Measurements from ENCODE around the gene SLC7A8.

Gene SLC7A8

DNA sequence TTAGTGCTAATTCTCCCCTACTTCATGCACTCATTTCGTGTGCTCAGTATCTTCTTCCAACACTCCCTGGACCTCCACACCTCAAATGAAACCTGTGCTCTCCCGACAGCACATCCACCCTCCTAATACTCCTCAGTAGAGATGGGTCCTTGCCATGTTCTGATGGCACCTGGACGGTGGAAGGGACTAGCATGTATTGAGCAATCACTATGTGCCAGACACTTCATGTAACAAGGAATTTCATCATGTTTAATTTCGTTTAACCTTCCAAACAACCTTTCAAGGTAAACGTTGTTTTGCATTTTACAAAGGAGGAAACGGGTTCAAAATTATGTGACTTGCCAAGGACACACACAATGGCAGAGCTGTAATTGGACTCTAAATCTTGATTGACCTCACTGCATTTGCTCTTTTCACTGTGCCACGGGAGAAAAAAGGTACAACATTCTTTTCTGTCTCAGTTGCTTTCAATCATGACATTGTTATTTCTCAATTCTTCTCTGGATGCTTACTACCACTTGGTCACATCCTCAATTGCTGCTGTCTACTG, 12.2 kb upstream of the SLC7A8 start:
- H3K4me1 ChIP-seq (ENCODE audit: insufficient read depth, insufficient read length) = no peaks in the 10 kb centered on the region
- H3K9me3 ChIP-seq (ENCODE audit: insufficient read depth, low read length) = no peaks in the 10 kb centered on the region
- H3K27me3 ChIP-seq (ENCODE audit: insufficient read depth, insufficient read length) = no peaks in the 10 kb centered on the region
- no peak for TF ChIP-seq ZNF274 (IDR thresholded peaks at IDR 0.05; ENCODE audit: low read depth, low read length)
- TF ChIP-seq SUZ12 (IDR thresholded peaks at IDR 0.05; ENCODE audit: extremely low read depth, insufficient read depth, insufficient read length) = no peak
- no peak for TF ChIP-seq YY1 (IDR thresholded peaks at IDR 0.05; ENCODE audit: insufficient read depth, insufficient read length)
- H3K9ac ChIP-seq (ENCODE audit: insufficient read length, low read depth) = no peak overlapping the region
- no peak for DNase-seq (ENCODE audit: low read depth, low spot score)
- H3K4me3 ChIP-seq (ENCODE audit: insufficient read length, low read depth) = no peak overlapping the region
- no peaks in the 10 kb centered on the region for H3K36me3 ChIP-seq (ENCODE audit: insufficient read depth, insufficient read length, low read length)

DNA sequence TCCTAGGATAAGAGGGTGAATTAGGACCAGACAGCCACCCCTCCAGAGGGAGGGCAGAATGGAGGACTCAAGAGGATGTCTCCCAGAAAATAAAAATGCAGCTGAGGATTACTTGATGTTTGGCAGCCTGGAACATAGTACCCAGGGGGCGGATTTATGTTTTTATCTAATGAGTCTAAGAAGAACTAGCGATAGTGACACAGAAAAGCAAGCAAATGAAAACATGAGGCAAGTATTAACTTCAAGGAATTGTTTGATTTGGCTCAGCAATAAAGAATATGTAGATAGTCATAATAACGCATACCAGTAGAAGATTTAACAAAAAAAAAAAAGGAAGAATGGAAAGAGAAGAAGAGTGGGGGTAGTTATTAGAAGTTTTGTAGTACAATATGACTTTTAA, 10.0 kb upstream of the SLC7A8 start:
- no peak overlapping the region for H3K4me3 ChIP-seq (ENCODE audit: insufficient read length, low read depth)
- no peak for TF ChIP-seq ZNF274 (IDR thresholded peaks at IDR 0.05; ENCODE audit: low read depth, low read length)
- no peak for TF ChIP-seq SUZ12 (IDR thresholded peaks at IDR 0.05; ENCODE audit: extremely low read depth, insufficient read depth, insufficient read length)
- TF ChIP-seq YY1 (IDR thresholded peaks at IDR 0.05; ENCODE audit: insufficient read depth, insufficient read length) = no peak
- no peak overlapping the region for H3K9ac ChIP-seq (ENCODE audit: insufficient read length, low read depth)
- H3K4me1 ChIP-seq (ENCODE audit: insufficient read depth, insufficient read length) = no peaks in the 10 kb centered on the region
- H3K9me3 ChIP-seq (ENCODE audit: insufficient read depth, low read length) = no peaks in the 10 kb centered on the region
- H3K27me3 ChIP-seq (ENCODE audit: insufficient read depth, insufficient read length) = no peaks in the 10 kb centered on the region
- H3K36me3 ChIP-seq (ENCODE audit: insufficient read depth, insufficient read length, low read length) = no peaks in the 10 kb centered on the region
- no peak for DNase-seq (ENCODE audit: low read depth, low spot score)

DNA sequence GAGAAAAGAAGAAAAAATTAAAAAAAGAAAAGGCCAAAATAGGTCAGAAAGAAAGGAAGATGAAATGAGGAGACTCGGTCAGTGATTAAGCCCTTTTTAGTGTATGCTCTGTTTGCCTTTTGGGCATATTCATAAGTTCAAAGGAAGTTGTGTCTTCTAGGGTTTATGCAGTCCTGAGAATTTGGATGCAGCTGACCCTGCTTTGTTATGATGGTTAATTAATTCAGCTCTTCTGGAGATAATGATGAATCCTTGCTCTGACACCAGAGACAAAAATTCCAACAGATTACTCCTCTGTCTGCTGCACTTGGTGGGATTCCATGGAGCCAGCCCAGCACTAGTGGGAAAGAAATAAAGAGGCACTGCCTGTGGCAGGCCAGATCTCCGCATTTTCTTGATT, 4.5 kb upstream of the SLC7A8 start:
- Histone ChIP-seq H3K4me3 (ENCODE audit: insufficient read length, low read depth) (no peak overlapping the region), H3K36me3 (ENCODE audit: insufficient read depth, insufficient read length, low read length) (no peaks in the 10 kb centered on the region), H3K4me1 (ENCODE audit: insufficient read depth, insufficient read length) (no peaks in the 10 kb centered on the region), H3K9ac (ENCODE audit: insufficient read length, low read depth) (no peak overlapping the region), H3K27me3 (ENCODE audit: insufficient read depth, insufficient read length) (no peaks in the 10 kb centered on the region), H3K9me3 (ENCODE audit: insufficient read depth, low read length) (no peaks in the 10 kb centered on the region)
- TF ChIP-seq YY1 (IDR thresholded peaks at IDR 0.05; ENCODE audit: insufficient read depth, insufficient read length) (no peak), SUZ12 (IDR thresholded peaks at IDR 0.05; ENCODE audit: extremely low read depth, insufficient read depth, insufficient read length) (no peak), ZNF274 (IDR thresholded peaks at IDR 0.05; ENCODE audit: low read depth, low read length) (no peak)
- no peak for DNase-seq (ENCODE audit: low read depth, low spot score)

DNA sequence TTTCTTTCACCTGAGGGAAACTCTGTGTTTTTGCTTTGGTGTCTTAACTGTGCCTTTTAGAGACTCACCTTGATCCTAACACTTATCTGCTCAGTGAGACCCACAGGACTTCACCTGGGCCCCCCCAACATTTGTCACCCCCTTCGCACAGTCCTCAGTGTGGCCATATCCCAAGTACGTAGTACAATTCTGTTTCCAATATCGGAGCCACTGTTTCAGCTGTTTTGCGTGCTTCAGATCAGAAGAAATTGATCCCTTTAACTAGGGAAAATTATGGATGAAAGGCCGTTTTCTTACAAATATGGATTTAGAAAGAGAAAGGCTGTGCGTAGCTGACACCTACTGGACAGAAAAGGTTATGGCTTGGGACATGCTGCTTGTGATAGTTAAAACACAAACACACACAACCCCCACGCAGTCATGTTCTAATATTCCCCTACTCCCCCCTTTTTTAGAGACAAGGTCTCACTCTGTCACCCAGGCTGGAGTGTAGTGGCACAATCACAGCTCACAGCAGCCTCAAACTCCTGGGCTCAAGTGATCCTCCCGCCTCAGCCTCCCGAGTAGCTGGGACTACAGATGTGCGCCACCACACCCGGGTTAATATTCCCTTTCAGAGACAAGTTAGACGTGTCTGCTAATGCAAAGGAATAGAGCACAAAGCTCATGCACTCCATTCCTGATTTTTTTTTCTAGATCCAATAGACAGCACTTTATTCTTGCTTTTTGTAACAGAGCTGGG, 3.6 kb upstream of the SLC7A8 start:
- Histone ChIP-seq H3K27me3 (ENCODE audit: insufficient read depth, insufficient read length) (no peaks in the 10 kb centered on the region), H3K36me3 (ENCODE audit: insufficient read depth, insufficient read length, low read length) (no peaks in the 10 kb centered on the region), H3K9ac (ENCODE audit: insufficient read length, low read depth) (no peak overlapping the region), H3K4me3 (ENCODE audit: insufficient read length, low read depth) (no peak overlapping the region), H3K9me3 (ENCODE audit: insufficient read depth, low read length) (no peaks in the 10 kb centered on the region), H3K4me1 (ENCODE audit: insufficient read depth, insufficient read length) (no peaks in the 10 kb centered on the region)
- no peak for DNase-seq (ENCODE audit: low read depth, low spot score)
- TF ChIP-seq SUZ12 (IDR thresholded peaks at IDR 0.05; ENCODE audit: extremely low read depth, insufficient read depth, insufficient read length) = no peak
- no peak for TF ChIP-seq YY1 (IDR thresholded peaks at IDR 0.05; ENCODE audit: insufficient read depth, insufficient read length)
- TF ChIP-seq ZNF274 (IDR thresholded peaks at IDR 0.05; ENCODE audit: low read depth, low read length) = no peak

DNA sequence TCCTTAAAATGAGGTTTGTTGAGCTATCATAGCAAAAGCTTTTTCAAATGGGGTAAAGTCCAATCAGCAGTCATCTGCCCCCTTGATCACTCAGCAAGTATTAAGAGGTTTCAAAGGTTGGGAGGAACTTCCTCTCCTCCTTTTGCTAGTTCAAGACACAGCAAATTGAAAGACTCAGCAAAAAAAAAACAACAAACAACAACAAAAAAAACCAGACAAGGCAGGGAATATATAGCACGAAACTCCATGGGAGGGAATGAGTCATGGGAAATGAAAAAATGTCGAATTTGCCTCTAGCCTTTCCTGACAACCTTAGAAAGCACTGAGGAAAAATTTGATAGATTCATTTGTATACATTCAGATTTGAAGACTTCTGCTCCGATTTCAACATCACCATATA, 1.6 kb upstream of the SLC7A8 start:
- Histone ChIP-seq H3K4me3 (ENCODE audit: insufficient read length, low read depth) (no peak overlapping the region), H3K9ac (ENCODE audit: insufficient read length, low read depth) (no peak overlapping the region), H3K4me1 (ENCODE audit: insufficient read depth, insufficient read length) (no peaks in the 10 kb centered on the region), H3K27me3 (ENCODE audit: insufficient read depth, insufficient read length) (no peaks in the 10 kb centered on the region), H3K9me3 (ENCODE audit: insufficient read depth, low read length) (no peaks in the 10 kb centered on the region), H3K36me3 (ENCODE audit: insufficient read depth, insufficient read length, low read length) (no peaks in the 10 kb centered on the region)
- TF ChIP-seq SUZ12 (IDR thresholded peaks at IDR 0.05; ENCODE audit: extremely low read depth, insufficient read depth, insufficient read length) = no peak
- DNase-seq (ENCODE audit: low read depth, low spot score) = no peak

DNA sequence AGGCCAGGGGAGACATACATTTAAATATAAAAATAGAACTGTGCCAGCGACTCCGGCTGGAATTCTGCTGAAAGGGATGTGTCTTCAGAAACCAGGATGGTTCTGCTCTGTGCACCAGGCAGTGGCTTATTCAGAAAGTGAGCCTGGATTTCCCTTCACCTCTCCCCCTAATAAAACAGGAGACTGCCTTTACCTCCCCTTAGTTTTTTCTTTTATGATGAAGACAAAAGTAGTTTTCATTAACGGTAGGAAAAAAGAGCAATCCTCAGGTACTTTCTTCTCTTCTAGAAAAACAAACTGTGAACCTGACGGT, 346 bp downstream of the SLC7A8 start:
- H3K9me3 ChIP-seq (ENCODE audit: insufficient read depth, low read length) = no peaks in the 10 kb centered on the region
- H3K4me3 ChIP-seq (ENCODE audit: insufficient read length, low read depth) = peak overlapping the region; percentile 61
- DNase-seq (ENCODE audit: low read depth, low spot score) = no peak
- peak overlapping the region; percentile 76 for H3K9ac ChIP-seq (ENCODE audit: insufficient read length, low read depth)
- no peaks in the 10 kb centered on the region for H3K4me1 ChIP-seq (ENCODE audit: insufficient read depth, insufficient read length)
- no peaks in the 10 kb centered on the region for H3K36me3 ChIP-seq (ENCODE audit: insufficient read depth, insufficient read length, low read length)
- no peak for TF ChIP-seq SUZ12 (IDR thresholded peaks at IDR 0.05; ENCODE audit: extremely low read depth, insufficient read depth, insufficient read length)
- TF ChIP-seq ZNF274 (IDR thresholded peaks at IDR 0.05; ENCODE audit: low read depth, low read length) = no peak
- TF ChIP-seq YY1 (IDR thresholded peaks at IDR 0.05; ENCODE audit: insufficient read depth, insufficient read length) = no peak
- H3K27me3 ChIP-seq (ENCODE audit: insufficient read depth, insufficient read length) = no peaks in the 10 kb centered on the region

DNA sequence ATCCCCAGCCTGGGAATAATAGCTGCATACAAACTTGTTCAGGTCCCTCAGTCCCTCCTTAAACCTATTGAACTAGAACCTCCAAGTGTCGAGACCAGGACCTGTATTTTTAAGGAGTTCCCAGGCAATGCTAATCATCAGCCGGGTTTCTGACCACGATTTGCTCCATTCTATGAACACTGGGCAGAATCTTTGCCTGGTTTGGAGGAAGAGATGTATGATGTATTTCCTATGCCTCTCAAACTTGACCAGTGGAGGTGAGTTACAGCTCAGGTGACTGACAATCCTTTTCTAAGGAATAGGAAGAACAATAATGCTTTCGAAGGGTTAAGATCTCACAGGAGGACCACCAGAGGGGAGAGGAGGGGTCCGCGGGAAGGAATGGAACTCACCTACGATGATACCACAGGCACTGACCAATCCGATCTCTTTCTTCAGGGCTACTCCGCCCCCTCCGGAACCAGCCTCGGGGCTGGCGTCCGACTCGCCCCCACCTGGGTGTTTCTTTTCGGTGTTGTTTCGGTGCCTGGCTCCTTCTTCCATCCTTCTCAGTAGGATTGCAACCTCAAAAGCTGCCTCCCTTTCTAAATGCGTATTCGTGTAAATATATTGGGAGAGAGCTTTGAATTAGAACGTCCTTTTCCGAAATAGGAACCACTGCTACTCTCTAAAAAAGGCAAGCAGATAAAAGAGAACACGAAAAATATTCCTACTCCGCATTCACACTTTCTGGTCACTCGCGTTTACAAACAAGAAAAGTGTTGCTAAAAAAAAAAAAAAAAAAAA, 895 bp downstream of the SLC7A8 start:
- no peaks in the 10 kb centered on the region for H3K36me3 ChIP-seq (ENCODE audit: insufficient read depth, insufficient read length, low read length)
- peak overlapping the region; percentile 61 for H3K4me3 ChIP-seq (ENCODE audit: insufficient read length, low read depth)
- TF ChIP-seq SUZ12 (IDR thresholded peaks at IDR 0.05; ENCODE audit: extremely low read depth, insufficient read depth, insufficient read length) (no peak), YY1 (IDR thresholded peaks at IDR 0.05; ENCODE audit: insufficient read depth, insufficient read length) (no peak), ZNF274 (IDR thresholded peaks at IDR 0.05; ENCODE audit: low read depth, low read length) (no peak)
- no peaks in the 10 kb centered on the region for H3K4me1 ChIP-seq (ENCODE audit: insufficient read depth, insufficient read length)
- H3K9me3 ChIP-seq (ENCODE audit: insufficient read depth, low read length) = no peaks in the 10 kb centered on the region
- peak overlapping the region; percentile 76 for H3K9ac ChIP-seq (ENCODE audit: insufficient read length, low read depth)
- DNase-seq (ENCODE audit: low read depth, low spot score) = no peak
- H3K27me3 ChIP-seq (ENCODE audit: insufficient read depth, insufficient read length) = no peaks in the 10 kb centered on the region

Data from NT2/D1 (cell line).